Measurements from ENCODE around the gene VPS36.
"Not testable (repeated sequence)": the region's sequence is repeated elsewhere in the genome, so short reads cannot be mapped to it uniquely, and the experiment has no call there.

VPS36 gene

GRCh38 chr13:52432456-52432855 lies 18.0 kb downstream of the VPS36 start:
- no peak for DNase-seq

- DNase-seq: no peak
These were observed 22.1 kb downstream of the VPS36 start for GRCh38 chr13:52428295-52428694.

- DNase-seq: no peak
These were observed 29.2 kb downstream of the VPS36 start for GRCh38 chr13:52421216-52421615.

GRCh38 chr13:52419080-52419479 lies 31.4 kb downstream of the VPS36 start:
- DNase-seq: no peak

GRCh38 chr13:52414963-52415362 lies 35.5 kb downstream of the VPS36 start:
- DNase-seq: no peak

- DNase-seq: no peak
These were observed 36.4 kb downstream of the VPS36 start for GRCh38 chr13:52414051-52414450.

GRCh38 chr13:52412128-52412527 lies 38.3 kb downstream of the VPS36 start:
- no peak for DNase-seq

- DNase-seq: no peak
These were observed 38.8 kb downstream of the VPS36 start for GRCh38 chr13:52411629-52412028.

GRCh38 chr13:52408071-52408658 lies 42.3 kb downstream of the VPS36 start:
- not testable (repeated sequence) for DNase-seq

GRCh38 chr13:52407436-52407835 lies 43.0 kb downstream of the VPS36 start:
- not testable (repeated sequence) for DNase-seq

- no peak for DNase-seq
These were observed 43.8 kb downstream of the VPS36 start for GRCh38 chr13:52406629-52407028.

GRCh38 chr13:52405767-52406494 lies 44.5 kb downstream of the VPS36 start, which contains the start of gene THSD1:
Gene THSD1, minus strand, starts transcription at chr13:52406172. Its CDS starts 3,572 bp downstream, at chr13:52402600.
- no peak for DNase-seq

- DNase-seq: no peak
These were observed 45.1 kb downstream of the VPS36 start for GRCh38 chr13:52405369-52405766.

- no peak for DNase-seq
These were observed 50.7 kb downstream of the VPS36 start for GRCh38 chr13:52399708-52400107.

GRCh38 chr13:52399046-52399445 lies 51.4 kb downstream of the VPS36 start:
- no peak for DNase-seq

GRCh38 chr13:52395704-52396103 lies 54.7 kb downstream of the VPS36 start:
- peak; percentile 51 to 75 for DNase-seq

GRCh38 chr13:52394586-52394985 lies 55.8 kb downstream of the VPS36 start:
- DNase-seq: no peak

GRCh38 chr13:52393572-52394357 lies 56.7 kb downstream of the VPS36 start:
- DNase-seq: no peak

- no peak for DNase-seq
These were observed 62.7 kb downstream of the VPS36 start for GRCh38 chr13:52387721-52388120.

GRCh38 chr13:52385870-52386269 lies 64.6 kb downstream of the VPS36 start:
- no peak for DNase-seq

GRCh38 chr13:52383366-52383765 lies 67.1 kb downstream of the VPS36 start:
- DNase-seq: no peak

- no peak for DNase-seq
These were observed 72.1 kb downstream of the VPS36 start for GRCh38 chr13:52378312-52378711.

GRCh38 chr13:52377898-52378297 lies 72.5 kb downstream of the VPS36 start:
- no peak for DNase-seq

GRCh38 chr13:52374873-52375411 lies 75.5 kb downstream of the VPS36 start:
- DNase-seq: no peak
